H4 (cell line): ENCODE results near the gene PFKL. TPM values are rescaled to one million over a fixed set of nuclear protein-coding genes. Genes with fewer than 3 reads are reported as not detected.

Experiments used
- DNase-seq: peaks from one replicate; pipeline ENCODE4 v3.0.0-alpha.2; 2015; ENCODE audit warnings: low spot score
- total RNA-seq: library from RNA; depleted of rRNA; stranded (reverse); fragments of >200 nt; shearing (Covaris generic); gene quantifications from 2 replicates; pipeline ENCODE4 v1.2.3, GENCODE V29; 2014; rRNA removed

PFKL gene
- total RNA-seq, result 51.0 and 77.6 TPM in 2 replicates

GRCh38 chr21:44299458-44300261 lies at the start of gene PFKL:
Gene PFKL (plus strand): TSS chr21:44300053. CDS start chr21:44300106, 53 bp downstream.
- DNase-seq, result peak; percentile 62

GRCh38 chr21:44253832-44254710 lies 45.8 kb upstream of the PFKL start:
- DNase-seq, result no peak

- DNase-seq, result no peak
These were observed 44.3 kb upstream of the PFKL start for GRCh38 chr21:44255511-44255981.

GRCh38 chr21:44258056-44258725 lies 41.7 kb upstream of the PFKL start:
- no peak for DNase-seq

DNA sequence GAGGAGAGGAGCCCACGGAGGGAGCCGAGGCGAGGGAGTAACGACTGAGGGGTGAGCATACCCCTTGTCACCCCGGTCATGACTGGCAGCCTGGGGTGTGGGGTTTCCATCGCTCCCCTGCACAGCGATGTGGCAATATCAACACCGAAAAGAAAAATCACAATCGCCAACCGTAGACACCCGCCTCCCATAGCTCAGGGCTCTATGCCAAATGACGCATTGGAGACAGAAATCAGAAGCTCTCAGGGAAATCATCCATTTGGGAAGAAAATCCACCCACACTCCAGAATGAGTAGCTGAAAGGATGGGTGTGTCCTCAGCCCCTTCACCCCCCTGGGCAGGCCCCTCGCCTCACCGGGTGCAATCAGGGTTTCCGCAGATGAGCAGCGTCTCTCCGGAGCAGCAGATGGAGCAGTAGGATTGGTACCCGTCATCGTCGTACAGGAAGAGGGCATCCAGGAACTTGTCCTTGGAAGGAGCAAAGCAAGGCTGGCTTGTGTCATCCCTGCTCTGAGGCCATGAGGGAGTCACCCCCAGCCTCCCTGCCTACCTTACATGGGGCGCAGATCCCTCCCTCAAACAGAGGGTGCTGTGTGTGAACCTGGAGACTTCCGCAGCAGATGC lies 40.7 kb upstream of the PFKL start:
- no peak for DNase-seq

GRCh38 chr21:44260066-44260465 lies 39.8 kb upstream of the PFKL start:
- no peak for DNase-seq

GRCh38 chr21:44260791-44261631 lies 38.8 kb upstream of the PFKL start:
- DNase-seq, result no peak

- DNase-seq, result no peak
These were observed 38.1 kb upstream of the PFKL start, which contains the start of gene DNMT3L for GRCh38 chr21:44261675-44262295. Gene DNMT3L (minus strand): TSS chr21:44261897. CDS start chr21:44261259, 638 bp downstream.

GRCh38 chr21:44262338-44263056 lies 37.4 kb upstream of the PFKL start:
- DNase-seq, result no peak

DNA sequence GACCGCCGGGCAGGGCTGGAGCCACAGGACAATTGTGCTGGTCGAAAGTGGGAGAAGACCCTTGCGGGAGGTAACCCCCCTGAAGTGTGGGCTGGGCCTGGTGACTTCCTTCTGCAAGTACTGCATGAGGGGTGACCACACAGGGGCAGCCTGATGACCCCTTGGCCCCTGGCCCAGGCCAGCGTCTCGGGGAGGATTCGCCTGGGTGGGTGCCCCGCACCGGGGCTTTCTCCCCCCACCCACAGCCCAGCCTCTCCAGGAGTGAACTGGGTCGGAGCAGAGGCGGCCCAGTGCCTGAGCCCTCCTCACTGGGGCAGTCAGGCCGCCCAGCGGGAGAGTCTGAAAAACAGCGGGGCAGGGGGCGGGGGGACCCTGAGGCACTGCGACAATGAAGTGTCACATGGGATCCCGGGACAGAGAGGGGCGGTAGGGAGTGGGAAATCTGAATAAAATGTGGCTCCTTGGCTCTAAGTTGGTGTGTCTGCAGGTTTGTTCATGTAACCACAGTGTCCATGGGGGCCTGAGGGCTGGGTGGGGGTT lies 36.6 kb upstream of the PFKL start:
- no peak for DNase-seq

GRCh38 chr21:44263768-44264167 lies 36.1 kb upstream of the PFKL start:
- DNase-seq, result no peak

DNA sequence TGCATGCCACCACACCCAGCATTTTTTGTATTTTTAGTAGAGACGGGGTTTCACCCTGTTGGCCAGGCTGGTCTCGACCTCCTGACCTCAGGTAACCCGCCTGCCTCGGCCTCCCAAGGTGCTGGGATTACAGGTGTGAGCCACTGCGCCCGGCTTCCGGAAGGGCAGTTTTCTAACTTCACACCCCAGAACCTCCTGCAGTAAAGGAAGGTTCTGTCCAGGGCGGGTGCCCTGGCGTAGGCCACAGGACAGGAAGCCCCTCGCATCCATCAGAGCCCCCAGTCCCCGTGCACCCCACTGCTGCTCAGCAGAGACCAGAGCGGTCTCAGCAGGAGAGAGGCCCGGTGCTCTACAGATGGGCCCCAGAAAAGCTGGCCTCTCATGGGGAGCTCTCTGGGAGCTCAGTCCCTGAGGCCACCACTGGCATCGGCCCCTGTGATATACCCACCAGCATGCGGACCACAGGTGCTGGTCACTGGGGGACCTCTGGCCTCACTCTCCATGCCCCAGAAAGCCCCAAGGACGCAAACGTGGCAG lies 34.1 kb upstream of the PFKL start:
- no peak for DNase-seq

DNA sequence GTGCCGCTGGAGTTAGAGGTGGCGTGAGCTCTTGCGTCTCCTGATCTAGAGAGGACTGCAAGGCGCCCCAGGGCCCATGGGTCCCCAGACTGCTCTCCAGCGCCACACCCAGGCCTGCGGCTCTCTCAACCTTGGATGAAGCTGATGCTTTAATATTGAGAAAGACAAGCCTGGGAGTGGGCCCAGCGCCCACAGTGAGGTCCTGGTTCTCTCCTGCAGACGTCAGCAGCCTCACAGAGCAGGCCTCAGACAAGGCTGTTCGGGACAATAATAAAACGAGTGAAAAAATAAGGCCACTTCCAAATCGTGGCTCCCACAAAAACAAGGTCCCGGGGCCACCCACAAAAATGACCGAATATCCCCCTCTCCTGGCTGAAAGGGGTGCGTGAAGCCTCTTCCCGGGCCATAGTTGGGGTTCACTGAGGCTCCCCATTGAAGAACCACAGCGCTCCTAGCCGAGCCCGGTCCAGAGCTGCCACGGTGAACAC lies 32.2 kb upstream of the PFKL start:
- DNase-seq, result no peak

GRCh38 chr21:44269090-44269489 lies 30.8 kb upstream of the PFKL start:
- DNase-seq, result no peak

GRCh38 chr21:44271558-44272283 lies 28.1 kb upstream of the PFKL start:
- DNase-seq, result no peak

- no peak for DNase-seq
These were observed 27.5 kb upstream of the PFKL start for GRCh38 chr21:44272284-44272858.

DNA sequence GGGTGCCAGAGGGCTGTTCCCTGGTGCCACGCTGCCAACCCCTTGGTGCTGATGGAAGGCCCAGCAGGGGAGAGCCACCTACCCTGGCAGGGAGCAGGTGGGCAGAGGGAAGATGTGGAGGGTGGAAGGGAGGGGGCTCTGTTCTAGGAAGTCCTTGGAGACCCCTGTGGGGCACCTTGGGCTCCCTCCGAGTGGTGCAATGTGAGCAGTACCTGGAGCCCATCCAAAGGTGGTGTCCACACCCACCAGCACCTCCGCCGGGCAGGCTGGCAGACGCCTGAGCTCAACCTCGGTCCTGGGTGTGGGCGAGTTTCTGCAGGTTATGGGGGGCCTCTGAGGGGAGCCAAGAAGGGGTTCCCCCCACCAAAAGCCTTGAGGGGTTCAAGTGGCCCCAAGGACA lies 26.8 kb upstream of the PFKL start:
- no peak for DNase-seq

DNA sequence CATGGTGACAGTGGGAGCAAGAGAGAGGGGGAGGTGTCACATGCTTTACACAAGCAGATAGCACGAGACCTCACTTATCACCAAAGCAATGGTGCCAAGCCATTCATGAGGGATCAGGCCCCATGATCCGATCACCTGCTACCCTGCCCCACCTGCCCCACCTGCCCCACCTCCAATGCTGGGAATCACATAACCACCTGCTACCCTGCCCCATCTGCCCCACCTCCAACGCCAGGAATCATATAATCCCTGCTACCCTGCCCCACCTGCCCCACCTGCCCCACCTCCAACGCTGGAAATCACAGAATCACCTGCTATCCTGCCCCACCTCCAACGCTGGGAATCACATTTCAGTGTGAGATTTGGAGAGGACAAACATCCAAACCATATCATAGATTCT lies 24.8 kb upstream of the PFKL start:
- DNase-seq, result no peak
